Testis (tissue), 2 donors: ENCODE data around the gene JTB.

Source experiments
- CTCF ChIP-seq, 3 experiments: fragments of 450-650 bp in 2 of 3; fragments of 200-600 bp in 1 of 3; sonication (generic) in 1 of 3; IDR thresholded peaks; one replicate each; pipeline ENCODE4 v1.5.1; 2016 to 2019; ENCODE audit warnings: antibody characterized with exemption in 3 of 3, mild to moderate bottlenecking in 2 of 3, moderate library complexity in 1 of 3
- POLR2A ChIP-seq: fragments of 450-650 bp; IDR thresholded peaks from one replicate; pipeline ENCODE4 v1.6.1; 2017; ENCODE audit warnings: antibody characterized with exemption, mild to moderate bottlenecking, moderate library complexity

DNA sequence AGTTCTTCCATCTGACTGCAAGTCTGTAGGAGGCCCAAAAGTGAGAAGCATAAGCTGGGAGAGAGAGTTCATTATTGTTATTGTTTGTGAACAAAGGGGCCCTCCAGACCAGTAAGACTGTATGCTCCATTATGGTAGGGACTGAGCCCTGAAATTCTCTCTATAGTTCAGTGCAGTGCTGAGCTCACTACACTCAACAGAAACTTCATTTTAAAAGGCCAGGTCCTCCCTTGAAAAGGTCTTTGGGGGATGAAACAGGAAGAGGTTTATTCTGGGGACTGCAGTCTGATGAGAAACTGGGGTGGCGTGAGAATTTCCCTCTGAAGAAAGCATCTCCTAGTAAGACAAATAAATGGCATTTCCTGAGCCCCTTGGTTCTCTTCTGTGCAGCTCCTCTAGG, 49.2 kb downstream of the JTB start:
- TF ChIP-seq CTCF (IDR thresholded peaks at IDR 0.05) (no peak), POLR2A (no peak)
